Mucosa of rectum (tissue), 2 donors: ENCODE results near the gene ZNF678.
"Not testable (repeated sequence)": the region's sequence is repeated elsewhere in the genome, so short reads cannot be mapped to it uniquely, and the experiment has no call there.

Experiments used
- H3K27ac ChIP-seq, 2 donors: one replicate each; pipeline ENCODE4 v1.7.0; 2013; ENCODE audit warnings: inconsistent platforms in 2 of 2, low read depth in 2 of 2, low read length in 2 of 2
- H3K27me3 ChIP-seq, 2 donors: one replicate each; pipeline ENCODE4 v1.7.0; 2013; ENCODE audit warnings: low read length in 2 of 2; ENCODE audit not compliant: control insufficient read depth in 2 of 2, insufficient read depth in 2 of 2
- H3K36me3 ChIP-seq, 2 donors: one replicate each; pipeline ENCODE4 v1.7.0; 2013; ENCODE audit warnings: low read length in 2 of 2; ENCODE audit not compliant: control insufficient read depth in 2 of 2, insufficient read depth in 2 of 2
- H3K4me1 ChIP-seq, 2 donors: one replicate each; pipeline ENCODE4 v1.7.0; 2013; ENCODE audit warnings: low read length in 2 of 2, mild to moderate bottlenecking in 1 of 2; ENCODE audit not compliant: control insufficient read depth in 2 of 2, insufficient read depth in 2 of 2
- H3K4me3 ChIP-seq, 2 donors: one replicate each; pipeline ENCODE4 v1.7.0; 2013; ENCODE audit warnings: low read length in 2 of 2
- H3K9ac ChIP-seq, 2 donors: one replicate each; pipeline ENCODE4 v1.7.0; 2013; ENCODE audit warnings: low read length in 2 of 2, low read depth in 1 of 2, mild to moderate bottlenecking in 1 of 2
- H3K9me3 ChIP-seq, 2 donors: one replicate each; pipeline ENCODE4 v1.7.0; 2013; ENCODE audit warnings: low read length in 2 of 2; ENCODE audit not compliant: control insufficient read depth in 2 of 2
- donor health status: healthy.
- donor health status: Normal muscosa, but diverticular disease.

The ZNF678 gene

DNA sequence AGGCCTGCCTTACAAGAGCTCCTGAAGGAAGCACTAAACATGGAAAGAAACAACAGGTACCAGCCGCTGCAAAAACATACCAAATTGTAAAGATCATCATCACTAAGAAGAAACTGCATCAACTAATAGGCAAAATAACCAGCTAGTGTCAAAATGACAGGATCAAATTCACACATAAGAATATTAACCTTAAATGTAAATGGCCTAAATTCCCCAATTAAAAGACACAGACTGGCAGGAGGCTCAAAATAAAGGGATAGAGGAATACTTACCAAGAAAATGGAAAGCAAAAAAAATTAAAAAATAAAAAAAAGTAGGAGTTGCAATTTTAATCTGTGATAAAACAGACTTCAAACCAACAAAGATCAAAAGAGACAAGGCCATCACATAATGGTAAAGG, 11.5 kb upstream of the ZNF678 start:
- not testable (repeated sequence) for H3K9ac ChIP-seq, H3K9me3 ChIP-seq

DNA sequence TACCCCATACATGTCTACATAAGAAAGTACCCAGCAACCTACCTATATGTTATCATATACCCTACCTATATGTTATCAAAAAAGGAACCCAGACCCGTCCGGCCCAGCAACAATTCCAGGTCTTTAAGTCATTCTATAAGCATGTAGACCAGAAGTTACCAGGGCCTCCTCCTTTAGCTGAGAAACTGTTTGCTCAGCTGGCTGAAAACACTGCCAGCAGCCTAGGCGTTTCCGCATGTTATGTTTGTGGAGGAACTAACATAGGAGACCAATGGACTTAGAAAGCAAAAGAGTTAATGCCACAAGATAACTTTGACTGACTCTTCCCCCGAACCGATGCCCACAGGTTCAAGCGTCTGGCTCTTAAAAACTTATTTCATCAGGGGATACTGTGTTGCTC, 7.1 kb upstream of the ZNF678 start:
- Histone ChIP-seq H3K4me3 (no peak overlapping the region), H3K9ac (no peak overlapping the region), H3K27me3 (no peaks in the 10 kb centered on the region), H3K4me1 (no peaks in the 10 kb centered on the region), H3K27ac (peak overlapping the region in 1 of 2 donors; percentile 42), H3K36me3 (no peaks in the 10 kb centered on the region), H3K9me3 (no peaks in the 10 kb centered on the region)

More for the DNA sequence above, 11.5 kb upstream of the ZNF678 start:
- H3K4me3 ChIP-seq, H3K27me3 ChIP-seq, H3K36me3 ChIP-seq, H3K27ac ChIP-seq: not testable (repeated sequence)
- H3K4me1 ChIP-seq = peaks cover 18 to 33% of the 10 kb centered on the region in 2 donors

DNA sequence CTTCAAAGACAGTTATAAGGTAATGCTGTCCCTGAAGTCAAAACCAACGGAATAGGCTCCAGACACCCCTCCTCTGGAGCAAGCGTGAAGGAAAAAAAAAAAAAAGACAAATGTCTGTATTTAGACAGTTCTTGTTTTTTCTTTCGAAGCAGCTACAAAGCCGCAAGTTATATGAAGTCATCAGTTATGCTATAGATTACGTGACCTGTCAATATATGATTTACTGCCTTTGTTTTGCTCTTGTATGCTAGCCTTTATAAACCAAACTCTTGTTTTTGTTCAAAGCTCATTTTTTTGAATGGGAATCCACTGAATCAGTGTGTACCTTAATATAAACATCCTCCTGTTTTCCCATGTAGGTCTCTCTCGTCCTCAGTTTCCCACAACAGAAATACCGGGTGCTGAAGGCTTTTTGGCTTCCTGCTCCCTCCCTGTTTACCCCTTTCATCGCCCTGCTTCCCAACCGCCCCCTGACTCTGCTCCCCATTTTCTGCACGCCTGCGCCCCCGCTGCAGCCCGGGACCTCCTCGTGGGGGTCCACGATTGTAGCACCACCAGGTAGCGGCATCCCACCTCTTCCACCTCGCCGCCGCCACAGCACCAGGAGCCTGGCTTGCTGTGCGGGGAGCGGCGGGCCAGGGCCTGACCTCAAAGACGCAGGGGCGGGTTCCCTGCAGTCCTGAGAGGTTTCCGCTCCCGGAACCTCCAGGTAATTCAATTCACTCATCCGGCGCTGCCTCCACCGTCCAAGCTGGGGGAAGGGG, 5.2 kb upstream of the ZNF678 start:
- Histone ChIP-seq H3K4me3 (no peak overlapping the region), H3K4me1 (no peaks in the 10 kb centered on the region), H3K36me3 (no peaks in the 10 kb centered on the region), H3K27ac (no peak overlapping the region), H3K27me3 (no peaks in the 10 kb centered on the region), H3K9me3 (no peaks in the 10 kb centered on the region), H3K9ac (no peak overlapping the region)

DNA sequence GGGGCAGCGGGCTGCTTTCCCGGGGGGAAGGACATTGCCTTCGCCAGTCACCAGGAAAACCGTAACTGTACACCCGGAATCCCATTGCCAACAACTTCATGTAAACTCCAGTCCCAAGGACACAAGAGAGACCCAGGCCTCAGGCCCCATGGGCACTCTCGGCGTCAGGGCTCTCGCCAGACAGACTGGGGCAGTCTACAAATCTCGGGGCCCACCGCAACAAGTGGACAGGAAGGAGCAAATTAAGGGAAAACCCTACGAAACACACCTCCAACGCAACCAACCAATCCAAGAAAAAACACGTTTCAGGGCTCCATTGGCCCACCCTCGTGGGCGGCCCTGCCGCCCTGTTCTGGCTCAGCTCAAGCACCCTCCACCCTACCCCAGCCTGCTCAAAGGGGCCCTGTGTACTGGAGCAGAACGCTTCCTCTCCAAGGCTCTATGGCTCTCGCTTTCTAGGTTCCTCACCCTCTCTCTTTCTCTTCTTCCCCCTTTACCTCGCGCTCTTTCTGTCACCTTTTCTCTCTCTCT, 4.6 kb upstream of the ZNF678 start:
- Histone ChIP-seq H3K27ac (no peak overlapping the region), H3K4me3 (no peak overlapping the region), H3K36me3 (no peaks in the 10 kb centered on the region), H3K27me3 (no peaks in the 10 kb centered on the region), H3K9ac (no peak overlapping the region), H3K9me3 (no peaks in the 10 kb centered on the region), H3K4me1 (no peaks in the 10 kb centered on the region)

DNA sequence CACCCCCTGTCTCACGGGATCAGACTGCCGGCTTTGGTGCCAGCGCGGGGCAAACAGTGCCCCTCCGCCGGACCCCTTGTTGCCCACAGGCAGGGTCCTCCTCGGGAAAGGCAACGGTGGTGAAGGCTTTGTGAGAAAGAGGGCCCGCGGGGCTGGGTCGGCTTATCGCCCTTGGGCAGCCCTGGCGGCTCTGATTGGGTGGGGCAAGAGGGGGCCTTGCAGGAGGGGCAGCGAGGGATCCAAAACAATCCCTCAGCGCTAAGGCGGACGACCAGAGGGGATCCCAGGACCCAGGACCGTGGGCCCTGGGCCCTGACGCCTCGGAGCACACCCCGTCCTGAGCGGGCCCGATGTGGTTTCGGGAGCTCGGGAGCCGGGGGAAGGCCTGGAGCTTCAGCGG, 3.9 kb upstream of the ZNF678 start:
- Histone ChIP-seq H3K4me3 (no peak overlapping the region), H3K36me3 (no peaks in the 10 kb centered on the region), H3K9ac (no peak overlapping the region), H3K27ac (no peak overlapping the region), H3K9me3 (no peaks in the 10 kb centered on the region), H3K4me1 (peaks cover 3 to 7% of the 10 kb centered on the region in 2 donors), H3K27me3 (no peaks in the 10 kb centered on the region)

DNA sequence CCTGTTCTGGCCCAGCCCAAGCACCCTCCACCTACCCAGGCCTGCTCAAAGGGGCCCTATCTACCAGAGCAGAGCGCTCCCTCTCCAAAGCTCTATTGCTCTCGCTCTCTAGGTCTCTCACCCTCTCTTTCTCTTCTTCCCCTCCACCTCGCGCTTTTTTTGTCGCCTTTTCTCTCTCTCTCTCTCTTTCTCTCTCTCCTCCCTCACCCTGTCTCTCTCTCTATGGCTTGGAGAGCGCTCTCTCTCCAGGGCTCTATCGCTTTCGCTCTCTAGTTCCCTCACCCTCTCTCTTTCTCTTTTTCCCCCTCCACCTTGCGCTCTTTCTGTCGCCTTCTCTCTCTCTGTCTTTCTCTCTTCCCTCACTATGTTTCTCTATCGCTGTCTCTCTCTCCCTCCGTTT, 3.4 kb upstream of the ZNF678 start:
- no peak overlapping the region for H3K27ac ChIP-seq
- H3K27me3 ChIP-seq = no peaks in the 10 kb centered on the region
- peaks cover 3 to 7% of the 10 kb centered on the region in 2 donors for H3K4me1 ChIP-seq
- H3K36me3 ChIP-seq = no peaks in the 10 kb centered on the region
- H3K9ac ChIP-seq = no peak overlapping the region
- H3K4me3 ChIP-seq = no peak overlapping the region
- no peaks in the 10 kb centered on the region for H3K9me3 ChIP-seq

DNA sequence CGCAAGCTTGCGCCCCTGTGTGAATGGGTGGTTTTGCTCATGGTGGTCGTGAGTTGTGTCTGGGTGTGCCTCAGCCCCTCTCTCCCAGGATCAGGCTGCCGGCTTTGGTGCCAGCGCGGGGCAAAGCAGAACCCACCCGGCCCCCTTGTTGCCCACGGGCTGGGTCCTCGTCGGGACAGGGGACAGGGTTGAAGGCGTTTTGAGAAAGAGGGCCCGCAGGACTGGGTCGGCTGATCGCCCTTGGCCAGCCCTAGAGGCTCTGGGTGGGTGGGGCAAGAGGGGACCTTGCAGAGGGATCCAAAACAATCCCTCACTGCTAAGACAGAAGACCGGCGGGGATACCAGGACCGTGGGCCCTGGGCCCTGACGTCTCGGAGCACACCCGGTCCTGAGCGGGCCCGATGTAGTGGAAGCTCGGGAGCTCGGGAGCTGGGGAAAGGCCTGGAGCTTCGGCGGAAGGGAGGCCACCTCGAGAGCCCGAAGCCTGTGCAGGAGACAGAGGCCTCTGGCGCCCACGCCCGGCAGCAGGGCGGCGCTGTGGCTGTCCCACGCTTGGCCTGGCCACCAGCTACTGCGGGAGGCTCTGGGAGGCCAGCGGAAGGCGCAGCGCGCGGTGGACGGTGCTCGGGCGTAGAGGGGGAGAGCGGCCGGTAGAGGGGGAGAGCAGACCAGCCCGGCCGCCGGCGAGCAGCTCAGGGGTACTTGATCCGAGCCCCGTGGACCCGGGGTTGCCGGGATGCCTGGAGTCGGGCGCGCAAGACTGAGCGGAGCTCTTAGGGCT, 2.8 kb upstream of the ZNF678 start:
- H3K4me3 ChIP-seq = no peak overlapping the region
- H3K9me3 ChIP-seq = no peaks in the 10 kb centered on the region
- H3K27me3 ChIP-seq = no peaks in the 10 kb centered on the region
- peaks cover 3 to 7% of the 10 kb centered on the region in 2 donors for H3K4me1 ChIP-seq
- H3K27ac ChIP-seq = no peak overlapping the region
- H3K36me3 ChIP-seq = no peaks in the 10 kb centered on the region
- no peak overlapping the region for H3K9ac ChIP-seq

DNA sequence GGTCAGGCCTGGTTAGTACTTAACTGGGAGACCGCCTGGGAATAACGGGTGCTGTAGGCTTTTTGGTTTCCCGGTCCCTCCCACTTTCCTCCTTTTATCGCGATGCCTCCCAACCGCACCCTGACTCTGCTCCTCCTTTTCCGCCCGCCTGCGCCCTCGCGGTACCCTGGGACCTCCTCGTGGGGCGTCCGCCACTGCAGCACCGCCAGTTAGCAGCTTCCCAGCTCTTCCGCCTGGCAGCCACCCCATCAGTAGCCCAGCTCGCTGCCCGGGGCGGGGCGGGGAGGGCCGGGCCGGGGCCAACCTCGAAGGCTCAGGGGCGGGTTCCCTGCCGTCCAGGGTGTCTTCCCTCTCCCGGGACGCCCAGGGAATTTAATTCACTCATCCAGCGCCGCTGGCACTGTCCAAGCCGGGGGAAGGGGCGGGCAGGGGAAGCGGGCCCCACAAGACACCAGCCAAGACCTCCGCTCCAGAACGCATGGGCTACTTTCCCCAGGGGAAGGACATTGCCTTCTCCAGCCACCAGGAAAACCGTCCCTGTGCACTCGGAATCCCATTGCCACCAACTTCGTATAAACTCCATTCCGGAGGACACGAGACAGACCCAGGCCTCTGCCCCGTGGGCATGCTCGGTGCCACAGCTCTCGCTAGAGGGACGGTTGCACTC, 2.0 kb upstream of the ZNF678 start:
- H3K9me3 ChIP-seq = no peaks in the 10 kb centered on the region
- no peak overlapping the region for H3K27ac ChIP-seq
- H3K4me3 ChIP-seq = no peak overlapping the region
- H3K4me1 ChIP-seq = peaks cover 3 to 7% of the 10 kb centered on the region in 2 donors
- H3K36me3 ChIP-seq = no peaks in the 10 kb centered on the region
- no peak overlapping the region for H3K9ac ChIP-seq
- H3K27me3 ChIP-seq = no peaks in the 10 kb centered on the region

DNA sequence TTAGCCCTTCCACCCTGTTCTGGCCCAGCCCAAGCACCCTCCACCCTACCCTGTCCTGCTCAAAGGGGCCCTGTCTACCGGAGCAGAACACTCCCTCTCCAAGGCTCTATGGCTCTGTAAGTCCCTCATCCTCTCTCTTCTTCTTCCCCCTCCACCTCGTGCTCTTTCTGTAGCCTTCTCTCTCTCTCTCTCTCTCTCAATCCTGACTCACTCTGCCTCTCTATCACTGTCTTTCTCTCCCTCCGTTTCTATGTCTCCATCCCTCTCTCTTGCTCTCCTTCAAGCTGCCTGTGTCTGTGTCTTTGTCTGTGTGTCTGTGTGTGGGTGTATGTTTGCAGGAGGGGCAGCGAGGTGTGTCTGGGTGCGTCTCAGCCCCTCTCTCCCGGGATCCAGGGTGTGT, 1.3 kb upstream of the ZNF678 start:
- no peaks in the 10 kb centered on the region for H3K9me3 ChIP-seq

DNA sequence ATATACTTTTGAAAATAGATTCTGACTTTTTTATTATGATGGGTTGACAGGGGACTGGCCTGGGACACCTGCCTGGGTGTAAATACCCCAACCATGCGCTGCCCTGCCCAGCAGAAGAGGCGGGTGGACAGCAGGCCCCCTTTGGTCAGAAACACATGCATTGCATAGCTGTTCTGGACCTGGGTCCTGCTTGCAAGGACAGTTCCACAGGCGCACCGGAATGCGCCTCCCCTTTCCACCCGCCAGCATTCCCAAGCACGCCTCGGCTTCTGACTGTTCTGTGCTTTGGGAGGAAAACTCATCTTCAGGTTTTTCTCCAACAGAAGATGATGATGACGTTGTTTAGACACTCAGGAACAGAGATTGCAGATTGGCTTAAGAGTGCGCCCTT, 428 bp upstream of the ZNF678 start:
- H3K9ac ChIP-seq = no peak overlapping the region
- no peaks in the 10 kb centered on the region for H3K36me3 ChIP-seq
- H3K27ac ChIP-seq = peak overlapping the region in 1 of 2 donors; percentile 88
- peaks cover 5 to 7% of the 10 kb centered on the region in 2 donors for H3K4me1 ChIP-seq
- no peaks in the 10 kb centered on the region for H3K27me3 ChIP-seq
- H3K9me3 ChIP-seq = no peaks in the 10 kb centered on the region
- peak overlapping the region; percentile 74 to 93 for H3K4me3 ChIP-seq

More for the DNA sequence above, 1.3 kb upstream of the ZNF678 start:
- no peak overlapping the region for H3K4me3 ChIP-seq
- no peak overlapping the region for H3K27ac ChIP-seq
- peaks cover 3 to 7% of the 10 kb centered on the region in 2 donors for H3K4me1 ChIP-seq
- H3K36me3 ChIP-seq = no peaks in the 10 kb centered on the region
- no peak overlapping the region for H3K9ac ChIP-seq
- H3K27me3 ChIP-seq = no peaks in the 10 kb centered on the region
